AG20443 (cell line): ENCODE results near the gene RSPH6A.

Experiments
- DNase-seq: peaks from one replicate; pipeline ENCODE4 v3.0.0; 2012; ENCODE audit warnings: low spot score, mixed read lengths

Gene RSPH6A

GRCh38 chr19:45814851-45815480 is at the start of gene RSPH6A:
Gene RSPH6A (minus strand): TSS chr19:45815308. CDS start chr19:45815176, 132 bp downstream.
- no peak for DNase-seq

GRCh38 chr19:45864629-45865082 is 49.5 kb upstream of the RSPH6A start:
- no peak for DNase-seq

GRCh38 chr19:45863840-45864628 is 48.9 kb upstream of the RSPH6A start, which contains the start of gene FOXA3:
Gene FOXA3 (plus strand): TSS chr19:45864326. CDS start chr19:45864457, 131 bp downstream.
- DNase-seq = peak; percentile 78

GRCh38 chr19:45863335-45863839 is 48.3 kb upstream of the RSPH6A start:
- no peak for DNase-seq

- DNase-seq = peak; percentile 100
These were observed 47.6 kb upstream of the RSPH6A start, which contains the start of gene SYMPK for GRCh38 chr19:45862564-45863334. Gene SYMPK (minus strand): TSS chr19:45863147. CDS start chr19:45854495, 8,652 bp downstream.

GRCh38 chr19:45862271-45862563 is 47.1 kb upstream of the RSPH6A start:
- no peak for DNase-seq

GRCh38 chr19:45860359-45861259 is 45.5 kb upstream of the RSPH6A start:
- no peak for DNase-seq

GRCh38 chr19:45854167-45854778 is 39.2 kb upstream of the RSPH6A start:
- DNase-seq = no peak

GRCh38 chr19:45852983-45853382 is 37.9 kb upstream of the RSPH6A start:
- no peak for DNase-seq

- peak; percentile 51 for DNase-seq
These were observed 37.1 kb upstream of the RSPH6A start for GRCh38 chr19:45852145-45852750.

GRCh38 chr19:45848922-45849321 is 33.8 kb upstream of the RSPH6A start:
- no peak for DNase-seq

GRCh38 chr19:45847663-45848062 is 32.6 kb upstream of the RSPH6A start:
- DNase-seq = no peak

- DNase-seq = no peak
These were observed 27.1 kb upstream of the RSPH6A start for GRCh38 chr19:45842198-45842597.

GRCh38 chr19:45834970-45835369 is 19.9 kb upstream of the RSPH6A start:
- DNase-seq = no peak

GRCh38 chr19:45828945-45829344 is 13.8 kb upstream of the RSPH6A start:
- DNase-seq = no peak

- no peak for DNase-seq
These were observed 13.4 kb upstream of the RSPH6A start for GRCh38 chr19:45828523-45828922.

GRCh38 chr19:45827459-45828093 is 12.5 kb upstream of the RSPH6A start:
- no peak for DNase-seq

- DNase-seq = no peak
These were observed 11.8 kb upstream of the RSPH6A start for GRCh38 chr19:45826934-45827333.

- DNase-seq = no peak
These were observed 11.1 kb upstream of the RSPH6A start for GRCh38 chr19:45825917-45826893.
